Measurements from ENCODE around the gene GATM. TPM values are rescaled to one million over a fixed set of nuclear protein-coding genes. Genes with fewer than 3 reads are reported as not detected.

The GATM gene
- total and polyA plus RNA-seq, 2 of the 8 experiments (the other 6 are each of a cell fraction or from before 2014, with no cell fraction given): 10.2 to 15.1 TPM

- H3K79me2 ChIP-seq (ENCODE audit: control insufficient read depth in 1 of 2, insufficient read depth in 2 of 2, low read length in 2 of 2): no peaks in the 10 kb centered on the region
- H3K18ac ChIP-seq (ENCODE audit: extremely low read depth, low read length): no peak overlapping the region
- H4K91ac ChIP-seq (replicated peaks; ENCODE audit: insufficient read length, low read length): no peak overlapping the region
- no peak overlapping the region for H4K5ac ChIP-seq (ENCODE audit: insufficient read length, low read depth, low read length)
- H3K4me1 ChIP-seq (replicated peaks in 1 of 4; ENCODE audit: control insufficient read depth in 3 of 4, insufficient read depth in 4 of 4, low read length in 3 of 4): no peaks in the 10 kb centered on the region
- ChIA-PET POLR2A (ENCODE audit: partially characterized antibody) (interaction anchor here (1.3 to 2.1 kb wide), 2 partner anchors 10 to 13 kb away, joined by 4 to 8 read pairs; a partner anchor contains a TSS), CTCF (ENCODE audit: partially characterized antibody) (interaction anchor here (0.6 to 3.8 kb wide), 11 partner anchors 11 to 251 kb away, joined by 3 to 22 read pairs (median 3); no protein-coding TSS in a partner anchor)
- no peak overlapping the region for H3K23ac ChIP-seq (ENCODE audit: insufficient read length)
- H3K14ac ChIP-seq (ENCODE audit: insufficient read length): no peak overlapping the region
- no peaks in the 10 kb centered on the region for H3K79me1 ChIP-seq (ENCODE audit: low read depth, low read length)
- no peak overlapping the region for H2BK20ac ChIP-seq (ENCODE audit: low read length)
- H2AFZ ChIP-seq (ENCODE audit: low read length): no peak overlapping the region
- H2BK120ac ChIP-seq (replicated peaks; ENCODE audit: low read depth, low read length): no peak overlapping the region
- no peak overlapping the region for H3K4ac ChIP-seq (replicated peaks; ENCODE audit: insufficient read length, low read depth, low read length)
- no peak for TF ChIP-seq NANOG (IDR thresholded peaks at IDR 0.05; ENCODE audit: insufficient read depth, low read depth, low read length, poor library complexity, severe bottlenecking)
- no peak for TF ChIP-seq RNF2 (IDR thresholded peaks at IDR 0.05; ENCODE audit: borderline replicate concordance, low read depth, low read length, missing control alignments, poor library complexity, severe bottlenecking)
- no peak overlapping the region for H2BK5ac ChIP-seq (ENCODE audit: low read depth, low read length)
- no peak overlapping the region for H3K27ac ChIP-seq (ENCODE audit: low read depth, low read length)
- no peak overlapping the region for H3K9ac ChIP-seq (replicated peaks in 1 of 4; ENCODE audit: extremely low read depth in 1 of 4, low read depth in 3 of 4, low read length in 3 of 4)
- no peak overlapping the region for H2AK5ac ChIP-seq (ENCODE audit: low read depth, low read length)
- no peak overlapping the region for H2BK12ac ChIP-seq (ENCODE audit: low read depth, low read length)
- H3K23me2 ChIP-seq (ENCODE audit: low read depth, low read length): no peaks in the 10 kb centered on the region
- H3K36me3 ChIP-seq (ENCODE audit: control insufficient read depth in 2 of 4, insufficient read depth in 4 of 4, low read length in 3 of 4): no peaks in the 10 kb centered on the region
- DNase-seq (ENCODE audit: low read depth in 1 of 2, low spot score in 2 of 2) (no peak), FAIRE-seq (no peak)
- H3K56ac ChIP-seq (replicated peaks; ENCODE audit: insufficient read length, low read depth, low read length): no peak overlapping the region
- H4K20me1 ChIP-seq (replicated peaks in 1 of 2; ENCODE audit: control insufficient read depth in 1 of 2, insufficient read depth in 2 of 2, low read length in 2 of 2): no peaks in the 10 kb centered on the region
- no peak overlapping the region for H3K4me3 ChIP-seq (ENCODE audit: extremely low read depth in 1 of 4, insufficient read depth in 2 of 4, low read depth in 3 of 4, low read length in 4 of 4)
- no peak overlapping the region for H4K8ac ChIP-seq (ENCODE audit: extremely low read depth, insufficient read depth, low read length)
- peaks cover 0 to 5% (median 0%) of the 10 kb centered on the region in 4 experiments; a peak in 2 of 7 replicates for H3K27me3 ChIP-seq (replicated peaks in 1 of 4; ENCODE audit: control insufficient read depth in 3 of 4, extremely low read depth in 1 of 4, insufficient read depth in 3 of 4, low read length in 3 of 4)
- H3K9me3 ChIP-seq (ENCODE audit: insufficient read depth in 2 of 2, low read depth in 1 of 2, low read length in 1 of 2): no peaks in the 10 kb centered on the region
- no peak overlapping the region for H2BK15ac ChIP-seq (ENCODE audit: low read length)
- H3K4me2 ChIP-seq (ENCODE audit: insufficient read depth in 1 of 2, low read depth in 2 of 2, low read length in 2 of 2): no peak overlapping the region
Observed at GRCh38 chr15:45392584-45392855, 14.2 kb upstream of the GATM start.

Data from H1 (cell line).